Eye (tissue), 1 donor: ENCODE data around the gene IL10.
A peak's percentile ranks its signal among the peaks of the same experiment; 100 is the strongest.

ENCODE experiments used
- DNase-seq: peaks from one replicate; pipeline ENCODE4 v3.0.0-alpha.2; 2015

IL10 gene

GRCh38 chr1:206732992-206733391 is 39.3 kb downstream of the IL10 start:
- no peak for DNase-seq

- DNase-seq: no peak
Measured at GRCh38 chr1:206732508-206732907, 39.8 kb downstream of the IL10 start.

GRCh38 chr1:206729507-206729906 is 42.8 kb downstream of the IL10 start:
- DNase-seq: no peak

- DNase-seq: no peak
Measured at GRCh38 chr1:206729050-206729449, 43.2 kb downstream of the IL10 start.

GRCh38 chr1:206728697-206728987 is 43.7 kb downstream of the IL10 start:
- DNase-seq: no peak

- DNase-seq: no peak
Measured at GRCh38 chr1:206727981-206728696, 44.2 kb downstream of the IL10 start.

- peak; percentile 63 for DNase-seq
Measured at GRCh38 chr1:206725109-206725963, 47.0 kb downstream of the IL10 start.

- no peak for DNase-seq
Measured at GRCh38 chr1:206723805-206724472, 48.4 kb downstream of the IL10 start.

GRCh38 chr1:206723462-206723804 is 48.9 kb downstream of the IL10 start:
- no peak for DNase-seq

- no peak for DNase-seq
Measured at GRCh38 chr1:206722751-206723461, 49.4 kb downstream of the IL10 start.

GRCh38 chr1:206721454-206721853 is 50.8 kb downstream of the IL10 start:
- no peak for DNase-seq

GRCh38 chr1:206719169-206719839 is 53.0 kb downstream of the IL10 start:
- no peak for DNase-seq

GRCh38 chr1:206717674-206717989 is 54.7 kb downstream of the IL10 start:
- DNase-seq: no peak
